HCT116 (cell line): ENCODE measurements around the gene NARF. TPM values are rescaled to one million over a fixed set of nuclear protein-coding genes. Genes with fewer than 3 reads are reported as not detected.

Experiments
- ATAC-seq: fragments of 200-7000 bp; cut with Tn5 transposase; 2 replicates; pipeline ENCODE4 v1.9.1; 2020; ENCODE audit warnings: mild to moderate bottlenecking, moderate library complexity
- BruUV-seq: library from RNA; stranded (reverse); fragments of 400-500 nt; replicated peaks from 2 replicates; lab custom pipeline; 2021; lab: Mats Ljungman, UMichigan
- CTCF ChIA-PET: fragments of 300-600 bp; sonication (Branson Sonifier 250); formaldehyde crosslinking; loops from one replicate; lab custom pipeline; 2021; ENCODE audit warnings: antibody characterized with exemption; lab: Charles Lee
- POLR2A ChIA-PET: fragments of 300-600, 350-600 bp; sonication (Branson Sonifier 250); formaldehyde crosslinking; loops from one replicate; lab custom pipeline; 2021; ENCODE audit warnings: antibody characterized with exemption; lab: Charles Lee
- RAD21 ChIA-PET, 2 experiments: fragments of 300-600 bp; sonication (Branson Sonifier 250); formaldehyde crosslinking; loops; one replicate each; lab custom pipeline; 2023; ENCODE audit warnings: low total read pairs in 2 of 2; ENCODE audit not compliant: uncharacterized antibody in 2 of 2, unreplicated experiment in 2 of 2, low non-redundant PET in 1 of 2; lab: Charles Lee
- DNase-seq: peaks from one replicate; pipeline ENCODE4 v3.0.0-alpha.2; 2010; ENCODE audit warnings: low read depth, low spot score
- H2AFZ ChIP-seq: fragments of 200-600 bp; shearing (Covaris generic), sonication (generic); 2 replicates; pipeline ENCODE4 v1.6.1; 2017; ENCODE audit warnings: low read depth, mixed run types, mixed read lengths, antibody characterized with exemption, low read length; ENCODE audit not compliant: poor library complexity, severe bottlenecking
- H3K27ac ChIP-seq: 2 replicates; pipeline ENCODE4 v1.5.1; 2012; ENCODE audit warnings: low read depth, low read length
- H3K27me3 ChIP-seq: fragments of 200-600 bp; sonication (generic); 2 replicates; pipeline ENCODE4 v1.6.1; 2016; ENCODE audit warnings: mixed run types, low read length, mixed read lengths; ENCODE audit not compliant: insufficient read depth
- H3K36me3 ChIP-seq, 2 experiments: fragments of 200-500 bp in 1 of 2; fragments of 200-600 bp in 1 of 2; sonication (Bioruptor generic) in 1 of 2; sonication (generic) in 1 of 2; 2 replicates each; pipeline versions ENCODE4 v1.5.1 to v1.6.1; 2014 to 2016; ENCODE audit warnings: low read length in 2 of 2, inconsistent platforms in 1 of 2, mixed read lengths in 1 of 2, mixed run types in 1 of 2; ENCODE audit not compliant: insufficient read depth in 2 of 2, control insufficient read depth in 1 of 2
- H3K4me1 ChIP-seq, 2 experiments: fragments of 200-600 bp in 1 of 2; sonication (generic) in 1 of 2; 2 replicates each; pipeline versions ENCODE4 v1.5.1 to v1.6.1; 2012 to 2017; ENCODE audit warnings: low read length in 2 of 2, inconsistent platforms in 1 of 2, mild to moderate bottlenecking in 1 of 2, mixed read lengths in 1 of 2, mixed run types in 1 of 2, moderate library complexity in 1 of 2; ENCODE audit not compliant: insufficient read depth in 2 of 2, control insufficient read depth in 1 of 2
- H3K4me2 ChIP-seq: fragments of 200-600 bp; sonication (generic); 2 replicates; pipeline ENCODE4 v1.6.1; 2017; ENCODE audit warnings: mixed run types, low read length, mixed read lengths
- H3K4me3 ChIP-seq, 2 experiments: fragments of 200-600 bp in 1 of 2; sonication (generic) in 1 of 2; replicated peaks in 1 of 2; 2 replicates each; pipeline ENCODE4 v1.5.1; 2011 to 2016; ENCODE audit warnings: low read length in 2 of 2, control low read depth in 1 of 2, low read depth in 1 of 2, mild to moderate bottlenecking in 1 of 2, mixed read lengths in 1 of 2, mixed run types in 1 of 2
- H3K79me2 ChIP-seq: fragments of 200-600 bp; sonication (generic); 2 replicates; pipeline ENCODE4 v1.6.1; 2017; ENCODE audit warnings: mild to moderate bottlenecking, mixed run types, low read length, moderate library complexity, mixed read lengths; ENCODE audit not compliant: insufficient read depth
- H3K9ac ChIP-seq: fragments of 200-600 bp; sonication (generic); 2 replicates; pipeline ENCODE4 v1.6.1; 2016; ENCODE audit warnings: low read length, mixed read lengths
- H3K9me2 ChIP-seq: fragments of 200-600 bp; sonication (generic), shearing (Covaris generic); 2 replicates; pipeline ENCODE4 v1.6.1; 2017; ENCODE audit warnings: mixed run types, mild to moderate bottlenecking, moderate library complexity; ENCODE audit not compliant: insufficient read depth
- H3K9me3 ChIP-seq, 2 experiments: fragments of 200-500 bp in 1 of 2; fragments of 200-600 bp in 1 of 2; sonication (Bioruptor generic) in 1 of 2; sonication (generic) in 1 of 2; 2 replicates each; pipeline ENCODE4 v1.6.1; 2014 to 2017; ENCODE audit warnings: low read length in 2 of 2, mixed read lengths in 2 of 2, inconsistent platforms in 1 of 2, low read depth in 1 of 2, mild to moderate bottlenecking in 1 of 2, mixed run types in 1 of 2, moderate library complexity in 1 of 2; ENCODE audit not compliant: control insufficient read depth in 1 of 2, insufficient read depth in 1 of 2
- H4K20me1 ChIP-seq: fragments of 200-600 bp; sonication (generic), shearing (Covaris generic); 2 replicates; pipeline ENCODE4 v1.6.1; 2017; ENCODE audit warnings: mixed run types, mild to moderate bottlenecking, moderate library complexity; ENCODE audit not compliant: insufficient read depth
- ELF1 ChIP-seq: IDR thresholded peaks from 2 replicates; pipeline ENCODE4 v1.6.1; 2012; ENCODE audit warnings: low read depth, borderline replicate concordance
- POLR2A ChIP-seq: IDR thresholded peaks from 2 replicates; pipeline ENCODE4 v1.7.0; 2011; ENCODE audit warnings: borderline replicate concordance; ENCODE audit not compliant: insufficient read depth, insufficient read length; ENCODE audit errors: extremely low read depth
- REST ChIP-seq: IDR thresholded peaks from 2 replicates; pipeline ENCODE4 v1.6.1; 2012; ENCODE audit warnings: low read depth
- SIN3A ChIP-seq: IDR thresholded peaks from 2 replicates; pipeline ENCODE4 v1.6.1; 2012; ENCODE audit warnings: low read depth
- SRF ChIP-seq: IDR thresholded peaks from 2 replicates; pipeline ENCODE4 v1.6.1; 2012; ENCODE audit warnings: low read depth
- TCF7L2 ChIP-seq: IDR thresholded peaks from 2 replicates; pipeline ENCODE4 v1.7.0; 2011; ENCODE audit warnings: borderline replicate concordance, inconsistent platforms; ENCODE audit not compliant: insufficient read depth, insufficient read length; ENCODE audit errors: extremely low read depth
- ZFX ChIP-seq: fragments of 450-650 bp; IDR thresholded peaks from 2 replicates; pipeline ENCODE4 v1.6.1; 2017
- intact Hi-C: fragments of 100-400 bp; cut with micrococcal nuclease; formaldehyde crosslinking; loops from 2 replicates; pipeline ENCODE4 v1.10.0; 2022
- total RNA-seq: library from RNA; stranded (reverse); gene quantifications from one replicate; pipeline ENCODE4 v1.2.1, GENCODE V29; 2021; ENCODE audit not compliant: unreplicated experiment
- TF ChIP-seq, protein P1 (sequence below): IDR thresholded peaks from 2 replicates; pipeline ENCODE4 v1.6.1; 2012

NARF gene
- total RNA-seq, 1 experiment from 2014 or later: 91.8 TPM

DNA sequence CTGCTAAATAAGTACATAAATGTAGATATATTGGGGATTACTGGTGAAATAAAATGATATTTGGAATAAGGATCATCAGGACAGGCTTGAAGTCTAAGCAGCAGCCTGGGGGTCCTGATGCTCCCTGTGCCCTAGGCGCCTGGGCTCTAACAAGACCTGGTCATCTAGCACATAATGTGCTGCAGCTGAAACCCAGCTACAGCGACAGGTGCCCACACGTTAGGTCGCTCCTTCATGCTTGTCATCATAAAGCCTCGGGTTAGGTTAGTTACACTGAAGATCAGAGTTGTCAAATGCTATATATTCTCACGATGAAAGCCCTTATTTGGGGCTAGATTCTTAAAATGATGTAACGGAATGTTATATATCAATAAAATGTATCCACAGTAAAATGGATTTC lies 11.5 kb downstream of the NARF start:
- RAD21 ChIA-PET: no interaction called here
- BruUV-seq: no TSS peak
- Histone ChIP-seq H3K27me3 (no peaks in the 10 kb centered on the region), H2AFZ (no peak overlapping the region), H3K9me3 (no peaks in the 10 kb centered on the region), H3K36me3 (peaks cover 10 to 34% of the 10 kb centered on the region in 2 experiments), H3K4me2 (no peak overlapping the region), H3K9ac (no peak overlapping the region), H3K79me2 (no peaks in the 10 kb centered on the region), H3K9me2 (no peaks in the 10 kb centered on the region), H4K20me1 (no peaks in the 10 kb centered on the region), H3K4me3 (no peak overlapping the region), H3K27ac (no peak overlapping the region), H3K4me1 (no peaks in the 10 kb centered on the region)
- TF ChIP-seq TCF7L2: no peak
- TF ChIP-seq, protein P1, sequence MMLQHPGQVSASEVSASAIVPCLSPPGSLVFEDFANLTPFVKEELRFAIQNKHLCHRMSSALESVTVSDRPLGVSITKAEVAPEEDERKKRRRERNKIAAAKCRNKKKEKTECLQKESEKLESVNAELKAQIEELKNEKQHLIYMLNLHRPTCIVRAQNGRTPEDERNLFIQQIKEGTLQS: no peak
- no peak for TF ChIP-seq POLR2A
- no peak for TF ChIP-seq ELF1
- TF ChIP-seq ZFX: no peak
- TF ChIP-seq SRF: no peak
- no peak for TF ChIP-seq REST
- no peak for TF ChIP-seq SIN3A
- no peak for ATAC-seq
- no peak for DNase-seq
- intact Hi-C loops: no loop called here
- CTCF ChIA-PET: no interaction called here
- POLR2A ChIA-PET: no interaction called here
